Endothelial cell of umbilical vein (primary cell): ENCODE data around the gene ESYT2. TPM values are rescaled to one million over a fixed set of nuclear protein-coding genes. Genes with fewer than 3 reads are reported as not detected.

Experiments
- BruUV-seq: library from RNA; stranded (reverse); fragments of 400-500 nt; replicated peaks from 2 replicates; lab custom pipeline; 2021; lab: Mats Ljungman, UMichigan
- CTCF ChIA-PET: fragments of 300-600, 350-600 bp; sonication (Branson Sonifier 250); formaldehyde crosslinking; loops from one replicate; lab custom pipeline; 2021; ENCODE audit warnings: antibody characterized with exemption, inconsistent platforms; lab: Charles Lee
- POLR2A ChIA-PET: fragments of 300-600, 350-600 bp; sonication (Branson Sonifier 250); formaldehyde crosslinking; loops from one replicate; lab custom pipeline; 2021; ENCODE audit warnings: antibody characterized with exemption, inconsistent platforms; lab: Charles Lee
- DNase-seq: peaks from one replicate; pipeline ENCODE4 v3.0.0-alpha.2; 2011; ENCODE audit warnings: low read depth, low spot score
- FAIRE-seq: peaks from 2 replicates; lab custom pipeline; 2011; peaks lifted over from hg19 to GRCh38; lab: Jason Lieb, UNC
- H2AFZ ChIP-seq: 2 replicates; pipeline ENCODE4 v1.6.0; 2012; ENCODE audit warnings: low read depth, low read length, control low read depth, inconsistent platforms
- H3K27ac ChIP-seq: 2 replicates; pipeline ENCODE4 v1.5.1; 2011; ENCODE audit warnings: low read depth, mild to moderate bottlenecking, control low read depth, low read length, moderate library complexity; ENCODE audit not compliant: insufficient read depth
- H3K27me3 ChIP-seq, 2 experiments: 2 replicates each; pipeline versions ENCODE4 v1.6.0 to v1.6.1; 2011; ENCODE audit warnings: low read length in 2 of 2, mixed read lengths in 1 of 2; ENCODE audit not compliant: control insufficient read depth in 2 of 2, insufficient read depth in 2 of 2
- H3K36me3 ChIP-seq, 2 experiments: 2 replicates in 1 of 2; 3 replicates in 1 of 2; pipeline ENCODE4 v1.5.1; 2011; ENCODE audit warnings: low read length in 2 of 2, mild to moderate bottlenecking in 1 of 2, moderate library complexity in 1 of 2; ENCODE audit not compliant: control insufficient read depth in 2 of 2, insufficient read depth in 2 of 2; ENCODE audit errors: extremely low read depth in 1 of 2
- H3K4me1 ChIP-seq: 3 replicates; pipeline ENCODE4 v1.5.1; 2011; ENCODE audit warnings: mild to moderate bottlenecking, low read length; ENCODE audit not compliant: control insufficient read depth, insufficient read depth; ENCODE audit errors: extremely low read depth
- H3K4me2 ChIP-seq: 2 replicates; pipeline ENCODE4 v1.6.1; 2011; ENCODE audit warnings: low read length, control low read depth, mixed read lengths; ENCODE audit not compliant: insufficient read depth
- H3K4me3 ChIP-seq, 3 experiments: fragments of 200-600 bp in 1 of 3; sonication (generic), shearing (Covaris generic) in 1 of 3; replicated peaks in 1 of 3; 2 replicates each; pipeline ENCODE4 v1.5.1; 2011 to 2016; ENCODE audit warnings: control low read depth in 3 of 3, low read length in 3 of 3, mild to moderate bottlenecking in 2 of 3, inconsistent platforms in 1 of 3, low read depth in 1 of 3, moderate library complexity in 1 of 3; ENCODE audit not compliant: insufficient read depth in 1 of 3
- H3K79me2 ChIP-seq: 2 replicates; pipeline ENCODE4 v1.6.0; 2012; ENCODE audit warnings: low read length, inconsistent platforms; ENCODE audit not compliant: control insufficient read depth, insufficient read depth
- H3K9ac ChIP-seq: replicated peaks from 2 replicates; pipeline ENCODE3; 2011; ENCODE audit warnings: low read length, control low read depth; ENCODE audit not compliant: insufficient read depth; ENCODE audit errors: extremely low read depth
- H3K9me1 ChIP-seq: replicated peaks from 3 replicates; pipeline ENCODE4 v1.6.0; 2011; ENCODE audit warnings: mild to moderate bottlenecking, low read length; ENCODE audit not compliant: control insufficient read depth, insufficient read depth; ENCODE audit errors: extremely low read depth
- H3K9me3 ChIP-seq: replicated peaks from 2 replicates; pipeline ENCODE4 v1.5.1; 2012; ENCODE audit warnings: low read length, inconsistent platforms; ENCODE audit not compliant: control insufficient read depth, insufficient read depth
- H4K20me1 ChIP-seq: replicated peaks from 2 replicates; pipeline ENCODE3; 2011; ENCODE audit warnings: mild to moderate bottlenecking, low read length; ENCODE audit not compliant: control insufficient read depth, insufficient read depth; ENCODE audit errors: extremely low read depth
- CTCF ChIP-seq, 2 donors: IDR thresholded peaks; 1 replicate in 1 of 2; 2 replicates in 1 of 2; pipeline ENCODE4 v1.5.1; 2011; ENCODE audit warnings: low read length in 2 of 2, mild to moderate bottlenecking in 2 of 2, moderate library complexity in 2 of 2, control low read depth in 1 of 2, inconsistent platforms in 1 of 2, low read depth in 1 of 2; ENCODE audit not compliant: insufficient read depth in 1 of 2; ENCODE audit errors: extremely low read depth in 1 of 2
- EZH2 ChIP-seq: IDR thresholded peaks from 2 replicates; pipeline ENCODE4 v1.6.1; 2012; ENCODE audit warnings: borderline replicate concordance, low read depth, mild to moderate bottlenecking, moderate library complexity, low read length, inconsistent platforms; ENCODE audit not compliant: severe bottlenecking
- FOS ChIP-seq: IDR thresholded peaks from 2 replicates; pipeline ENCODE4 v1.6.1; 2011; ENCODE audit warnings: mild to moderate bottlenecking, low read length, moderate library complexity, borderline replicate concordance; ENCODE audit not compliant: insufficient read depth
- GATA2 ChIP-seq: IDR thresholded peaks from 2 replicates; pipeline ENCODE4 v1.7.0; 2011; ENCODE audit warnings: low read depth, mild to moderate bottlenecking, moderate library complexity, mixed read lengths, low read length; ENCODE audit not compliant: insufficient read length, insufficient read depth
- JUN ChIP-seq: IDR thresholded peaks from 2 replicates; pipeline ENCODE4 v1.6.1; 2011; ENCODE audit warnings: borderline replicate concordance, low read depth; ENCODE audit not compliant: insufficient read length, insufficient read depth
- MAX ChIP-seq: IDR thresholded peaks from 2 replicates; pipeline ENCODE4 v1.6.1; 2011; ENCODE audit not compliant: insufficient read depth, insufficient read length
- MYC ChIP-seq: IDR thresholded peaks from one replicate; pipeline ENCODE4 v1.6.1; 2011; ENCODE audit warnings: mild to moderate bottlenecking, low read depth, low read length
- POLR2A ChIP-seq: IDR thresholded peaks from 2 replicates; pipeline ENCODE4 v1.6.1; 2012; ENCODE audit warnings: low read depth, mild to moderate bottlenecking, control low read depth, low read length
- POLR2AphosphoS5 ChIP-seq: IDR thresholded peaks from 2 replicates; pipeline ENCODE4 v1.6.1; 2012; ENCODE audit warnings: low read depth, mild to moderate bottlenecking, control low read depth, low read length, moderate library complexity; ENCODE audit not compliant: insufficient read depth
- dilution Hi-C: fragments of 300-500 bp; cut with MboI; formaldehyde crosslinking; loops from one replicate; pipeline ENCODE4 v1.15.0; 2019; ENCODE audit warnings: low sequenced_read_pairs; ENCODE audit not compliant: extremely low pct_ligation_motif_present
- intact Hi-C: fragments of 100-400 bp; cut with micrococcal nuclease; formaldehyde crosslinking; loops from one replicate; pipeline ENCODE4 v1.10.0; 2022
- polyA plus RNA-seq, 4 experiments: library from polyadenylated mRNA; depleted of rRNA in 3 of 4; stranded (reverse) in 3 of 4; unstranded in 1 of 4; fragments of >200 nt; gene quantifications; 2 replicates each; pipeline versions ENCODE4 v1.2.1 to v1.2.3, GENCODE V29; 2011 to 2012; ENCODE audit warnings: missing spikeins in 1 of 4
- total RNA-seq: library from RNA; stranded (reverse); gene quantifications from 2 replicates; pipeline ENCODE4 v1.2.3, GENCODE V29; 2021

ESYT2 gene
- total and polyA plus RNA-seq, 2 donors (not counting 3 experiments of a cell fraction or from before 2014, with no cell fraction given), result 18.8 to 46.6 TPM

GRCh38 chr7:158811461-158811860, 17.8 kb downstream of the ESYT2 start:
- Histone ChIP-seq H3K79me2 (peaks cover 66% of the 10 kb centered on the region), H3K27me3 (no peaks in the 10 kb centered on the region), H3K9me1 (no peaks in the 10 kb centered on the region), H2AFZ (no peak overlapping the region), H3K27ac (no peak overlapping the region), H3K9me3 (no peaks in the 10 kb centered on the region), H3K36me3 (peaks cover 0 to 3% of the 10 kb centered on the region in 2 experiments), H3K4me3 (no peak overlapping the region), H3K9ac (no peak overlapping the region), H3K4me2 (no peak overlapping the region), H3K4me1 (peaks cover 10% of the 10 kb centered on the region), H4K20me1 (peaks cover 3% of the 10 kb centered on the region)
- BruUV-seq, result no TSS peak
- FAIRE-seq, result no peak
- dilution Hi-C loops, result no loop called here
- intact Hi-C loops, result no loop called here
- POLR2A ChIA-PET, result no interaction called here
- no peak for DNase-seq
- TF ChIP-seq JUN (no peak), EZH2 (no peak), GATA2 (no peak), POLR2AphosphoS5 (no peak), FOS (no peak), MAX (no peak), POLR2A (no peak), MYC (no peak), CTCF (IDR thresholded peaks at IDR 0.05; ENCODE audit: extremely low read depth in 1 of 2, insufficient read depth in 1 of 2, low read depth in 1 of 2, low read length in 2 of 2) (no peak)
- CTCF ChIA-PET, result interaction anchor here (0.6 to 2.0 kb wide), 4 partner anchors 16 to 165 kb away, joined by 3 to 5 read pairs (median 4); no protein-coding TSS in a partner anchor
